Heart right ventricle (tissue), 16 donors: Measurements from ENCODE around the gene NDE1. TPM values are rescaled to one million over a fixed set of nuclear protein-coding genes. Genes with fewer than 3 reads are reported as not detected.

Source experiments
- ATAC-seq, 8 donors: fragments of 200-7000 bp; cut with Tn5 transposase; one replicate each; pipeline ENCODE4 v1.9.1; 2020; ENCODE audit warnings: mild to moderate bottlenecking in 8 of 8, moderate library complexity in 8 of 8, moderate number of reproducible peaks in 1 of 8
- DNase-seq, 2 donors: peaks; one replicate each; pipeline ENCODE4 v3.0.0-alpha.2; 2020
- H3K27ac ChIP-seq, 10 donors: fragments of 200-600 bp; sonication (generic) in 2 of 10; one replicate each; pipeline versions ENCODE4 v1.5.0 to v1.8.0; 2020 to 2022; ENCODE audit warnings: mild to moderate bottlenecking in 3 of 10
- H3K27me3 ChIP-seq, 7 donors: fragments of 200-600 bp; one replicate each; pipeline ENCODE4 v1.8.0; 2021 to 2022; ENCODE audit warnings: mild to moderate bottlenecking in 2 of 7
- H3K36me3 ChIP-seq, 9 donors: fragments of 200-600 bp; sonication (generic) in 1 of 9; one replicate each; pipeline versions ENCODE4 v1.5.0 to v1.8.0; 2020 to 2022; ENCODE audit warnings: mild to moderate bottlenecking in 2 of 9
- H3K4me1 ChIP-seq, 9 donors: fragments of 200-600 bp; sonication (generic) in 1 of 9; one replicate each; pipeline versions ENCODE4 v1.5.0 to v1.8.0; 2020 to 2022; ENCODE audit warnings: mild to moderate bottlenecking in 4 of 9
- H3K4me3 ChIP-seq, 10 donors: fragments of 200-600 bp; sonication (generic) in 2 of 10; one replicate each; pipeline versions ENCODE4 v1.5.0 to v1.8.0; 2020 to 2022; ENCODE audit warnings: mild to moderate bottlenecking in 7 of 10, moderate library complexity in 2 of 10
- H3K9me3 ChIP-seq, 11 donors: fragments of 200-600 bp in 10 of 11; sonication (generic) in 2 of 11; one replicate each; pipeline versions ENCODE4 v1.5.0 to v1.8.0; 2013 to 2022; ENCODE audit warnings: mild to moderate bottlenecking in 2 of 11, control low read depth in 1 of 11, moderate library complexity in 1 of 11
- CTCF ChIP-seq, 9 donors: fragments of 200-600 bp; sonication (generic) in 2 of 9; IDR thresholded peaks; one replicate each; pipeline versions ENCODE4 v1.5.0 to v1.8.0; 2021 to 2022; ENCODE audit warnings: antibody characterized with exemption in 9 of 9, mild to moderate bottlenecking in 5 of 9, moderate library complexity in 1 of 9
- WGBS, 2 donors: extraction: QIAGEN DNeasy Blood & Tissue Kit; methylation state at CpG; one replicate each; pipeline ENCODE4 v1.1.7; 2013; ENCODE audit warnings: inconsistent platforms in 1 of 2; 5-methylcytosine and 5-hydroxymethylcytosine counted together
- intact Hi-C, 10 donors: fragments of 100-400 bp; cut with DNase I; formaldehyde crosslinking; loops; one replicate each; pipeline versions ENCODE4 v1.11.1 to v1.14.2; 2022
- polyA plus RNA-seq, 2 donors: library from polyadenylated mRNA; stranded (reverse); fragments of 200-250 nt; gene quantifications; one replicate each; pipeline ENCODE4 v1.2.3, GENCODE V29; 2013
- total RNA-seq, 10 donors: library from RNA; stranded (reverse); fragmentation: NEBNext Ultra II Directional in 3 of 10; extraction: Animal tissue kit (Norgen Biotek cat#: 25700) in 3 of 10; gene quantifications; one replicate each; pipeline versions ENCODE4 v1.2.1 to v1.2.4, GENCODE V29; 2021 to 2023
- donor health status: Arrhythmogenic right ventricular cardiomyopathy.
- donor health status: ischemic (EF 13 %, LVEDD 7.1; RV severe dilation, severe dysfunction).
- donor health status: healthy with polysubstance abuse.
- donor health status: DM: no; HTN: yes; CAD: no.
- donor health status: DM: no; HTN: no; CAD: no.
- donor health status: ischemic (EF 25% LVEDD 6.9; RV normal size, moderate dysfunction).
- donor health status: ischemic (EF 25% LVEDD 5.7; RV mildly dilated, moderate dysfunction).
- donor health status: healthy.
- donor health status: DM: yes; HTN: yes; CAD: no.
- donor health status: Ischemic cardiomyopathy.
- donor health status: ischemic (EF 35%, LVEDD 5.7; RV mildly dilated, moderate dysfunction).
- donor health status: nonischemic (EF 11% LVEDD 7.7; RV severe dilation, severe dysfunction).
- donor health status: DM: yes; HTN: yes; CAD: no.
- donor health status: PGD.
- donor health status: ischemic (EF 29% LVEDD 5.4; RV normal size, mild dysfunction).
- donor health status: nonischemic (EF 23%, LVEDD 6.1; RV moderate dilation, normal function).

NDE1 gene
- total and polyA plus RNA-seq, 12 donors, result 6.0 to 29.0 (median 18.6) TPM

GRCh38 chr16:15658149-15658548 is 8.1 kb downstream of the NDE1 start:
- no peaks in the 10 kb centered on the region for H3K27me3 ChIP-seq
- no peak for ATAC-seq
- no peak for TF ChIP-seq CTCF (IDR thresholded peaks at IDR 0.05)
- H3K4me1 ChIP-seq, result peaks cover 0 to 52% (median 21%) of the 10 kb centered on the region in 9 donors
- WGBS, 2 donors, result 83 to 87% methylated on average over 6 of the region's 6 CpGs
- H3K27ac ChIP-seq, result no peak overlapping the region
- H3K4me3 ChIP-seq, result no peak overlapping the region
- no peak for DNase-seq
- intact Hi-C loops, result no loop called here
- peaks cover 0 to 32% (median 0%) of the 10 kb centered on the region in 9 donors for H3K36me3 ChIP-seq
- H3K9me3 ChIP-seq, result no peaks in the 10 kb centered on the region

- Histone ChIP-seq H3K4me3 (no peak overlapping the region), H3K9me3 (no peaks in the 10 kb centered on the region), H3K27ac (peak overlapping the region in 1 of 10 donors; percentile 7), H3K27me3 (no peaks in the 10 kb centered on the region), H3K36me3 (peaks cover 0 to 36% (median 0%) of the 10 kb centered on the region in 9 donors), H3K4me1 (peaks cover 0 to 48% (median 17%) of the 10 kb centered on the region in 9 donors)
- TF ChIP-seq CTCF (IDR thresholded peaks at IDR 0.05), result no peak
- DNase-seq, result no peak
- intact Hi-C loops, result no loop called here
- 92 to 96% methylated on average over 5 of the region's 5 CpGs for WGBS, 2 donors
- no peak for ATAC-seq
These were observed 8.5 kb downstream of the NDE1 start for GRCh38 chr16:15658556-15658955.

GRCh38 chr16:15660203-15660601 is 10.2 kb downstream of the NDE1 start:
- Histone ChIP-seq H3K9me3 (no peaks in the 10 kb centered on the region), H3K36me3 (peaks cover 0 to 43% (median 6%) of the 10 kb centered on the region in 9 donors), H3K4me3 (no peak overlapping the region), H3K27me3 (no peaks in the 10 kb centered on the region), H3K4me1 (peaks cover 0 to 32% (median 11%) of the 10 kb centered on the region in 9 donors), H3K27ac (peak overlapping the region in 8 of 10 donors; percentile 26 to 62 (median 48))
- ATAC-seq (peak in 1 of 8 donors; percentile 5), DNase-seq (no peak)
- intact Hi-C loops, result no loop called here
- WGBS, 2 donors, result 80% methylated on average over 5 of the region's 5 CpGs
- no peak for TF ChIP-seq CTCF (IDR thresholded peaks at IDR 0.05)

GRCh38 chr16:15665107-15665506 is 15.1 kb downstream of the NDE1 start:
- no peak for TF ChIP-seq CTCF (IDR thresholded peaks at IDR 0.05)
- intact Hi-C loops, result no loop called here
- Histone ChIP-seq H3K27me3 (no peaks in the 10 kb centered on the region), H3K9me3 (no peaks in the 10 kb centered on the region), H3K27ac (no peak overlapping the region), H3K36me3 (peaks cover 0 to 87% (median 43%) of the 10 kb centered on the region in 9 donors), H3K4me1 (peaks cover 0 to 12% (median 3%) of the 10 kb centered on the region in 9 donors), H3K4me3 (no peak overlapping the region)
- ATAC-seq (no peak), DNase-seq (no peak)
